ENCODE data around the gene DGAT2.
"Not testable (repeated sequence)": the region's sequence is repeated elsewhere in the genome, so short reads cannot be mapped to it uniquely, and the experiment has no call there.

DGAT2 gene, protein sequence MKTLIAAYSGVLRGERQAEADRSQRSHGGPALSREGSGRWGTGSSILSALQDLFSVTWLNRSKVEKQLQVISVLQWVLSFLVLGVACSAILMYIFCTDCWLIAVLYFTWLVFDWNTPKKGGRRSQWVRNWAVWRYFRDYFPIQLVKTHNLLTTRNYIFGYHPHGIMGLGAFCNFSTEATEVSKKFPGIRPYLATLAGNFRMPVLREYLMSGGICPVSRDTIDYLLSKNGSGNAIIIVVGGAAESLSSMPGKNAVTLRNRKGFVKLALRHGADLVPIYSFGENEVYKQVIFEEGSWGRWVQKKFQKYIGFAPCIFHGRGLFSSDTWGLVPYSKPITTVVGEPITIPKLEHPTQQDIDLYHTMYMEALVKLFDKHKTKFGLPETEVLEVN

DNA sequence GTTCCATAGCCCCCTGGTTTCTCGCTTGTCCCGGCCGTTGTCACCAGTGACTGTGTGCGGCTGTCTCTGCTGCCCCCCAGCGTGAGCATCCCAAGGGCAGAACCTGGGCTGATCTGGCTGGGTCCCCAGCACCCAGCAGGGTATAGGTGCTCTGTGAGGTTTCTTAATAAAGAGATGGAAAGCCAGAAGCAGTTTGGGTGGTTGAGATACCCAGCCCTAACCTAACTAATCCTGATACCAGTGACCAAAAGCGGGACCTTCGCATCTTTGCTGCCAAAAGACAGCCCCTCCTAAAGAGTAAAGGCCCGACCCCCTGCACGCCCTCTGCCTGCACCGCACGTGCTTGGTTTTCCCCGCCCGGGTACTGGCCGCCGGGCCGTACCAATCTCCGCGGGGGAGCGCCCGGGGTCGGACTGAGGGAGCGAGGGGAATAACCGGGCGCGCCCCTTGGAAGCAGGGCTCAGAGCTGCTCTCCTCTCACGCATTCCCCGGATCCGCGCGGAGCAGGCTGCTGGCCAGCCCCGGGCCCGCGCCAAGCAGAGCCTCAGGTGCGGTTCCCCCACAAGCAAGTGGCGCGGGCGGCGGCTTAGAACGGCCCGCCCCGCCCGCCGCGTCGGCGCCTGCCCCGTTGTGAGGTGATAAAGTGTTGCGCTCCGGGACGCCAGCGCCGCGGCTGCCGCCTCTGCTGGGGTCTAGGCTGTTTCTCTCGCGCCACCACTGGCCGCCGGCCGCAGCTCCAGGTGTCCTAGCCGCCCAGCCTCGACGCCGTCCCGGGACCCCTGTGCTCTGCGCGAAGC, at the start of gene DGAT2:
Gene DGAT2 (plus strand): TSS at position 667 of the 797 bp plus-strand sequence. CDS start 214 bp downstream, outside the sequence.
- DNase-seq (ENCODE audit: low read depth, low spot score) = peak; percentile 35

DNA sequence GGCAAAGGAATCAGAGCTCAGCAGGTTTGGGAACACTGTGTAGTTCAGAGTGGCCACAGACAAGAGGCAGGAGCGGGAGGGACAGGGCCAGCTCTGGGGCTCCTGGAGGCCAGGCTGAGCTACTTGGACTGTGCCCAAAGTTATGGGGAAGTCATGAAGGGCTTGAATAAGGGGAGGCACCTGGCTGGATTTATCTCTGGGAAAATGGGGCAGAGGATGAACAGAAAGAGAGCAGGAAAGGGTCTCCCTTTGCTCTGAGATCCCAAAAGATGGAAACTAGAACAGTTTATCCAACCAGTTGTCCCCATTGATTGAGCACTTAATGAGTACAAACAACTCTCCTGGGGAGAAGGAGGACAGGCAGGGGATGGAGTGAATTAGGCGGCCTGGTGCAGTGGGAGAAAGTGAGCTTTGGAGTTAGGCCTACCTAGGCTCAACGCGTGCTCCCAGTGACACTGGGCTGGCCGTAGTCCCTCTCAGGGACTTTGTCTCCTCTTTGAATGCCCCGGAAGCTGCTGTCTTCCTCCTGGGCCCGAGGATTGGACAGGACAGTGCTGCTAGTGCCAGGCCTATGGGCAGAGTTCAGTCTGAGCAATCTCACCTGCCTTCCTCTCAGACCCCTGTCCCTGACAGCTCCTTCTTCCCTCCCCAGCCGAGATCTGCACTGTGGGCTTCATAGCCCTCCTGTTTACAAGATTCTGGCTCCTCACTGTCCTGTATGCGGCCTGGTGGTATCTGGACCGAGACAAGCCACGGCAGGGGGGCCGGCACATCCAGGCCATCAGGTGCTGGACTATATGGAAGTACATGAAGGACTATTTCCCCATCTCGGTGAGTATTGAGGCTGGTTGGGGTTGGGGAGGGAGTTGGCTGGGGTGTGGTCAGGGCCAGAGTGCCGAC, 49.0 kb upstream of the DGAT2 start:
- DNase-seq (ENCODE audit: low read depth, low spot score) = no peak

DNA sequence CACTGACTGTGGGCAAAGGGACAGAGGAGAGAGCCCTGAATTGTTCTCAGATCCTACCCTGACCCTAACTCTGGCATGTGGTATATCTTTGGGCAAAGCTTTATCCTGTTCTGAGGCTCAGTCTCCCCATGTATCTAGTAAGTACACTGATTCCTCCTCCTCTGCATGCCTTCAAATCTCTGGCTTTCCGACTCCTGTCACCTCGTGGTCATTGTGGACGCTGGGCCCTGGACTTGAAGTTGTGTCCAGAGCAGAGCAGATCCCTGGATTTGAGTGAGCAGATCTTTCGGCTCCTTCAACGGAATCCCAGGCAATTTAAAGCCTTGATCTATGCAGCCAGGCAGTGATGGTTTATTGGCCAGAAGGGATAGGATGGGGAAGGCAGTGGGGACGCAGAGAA, 47.9 kb upstream of the DGAT2 start:
- DNase-seq (ENCODE audit: low read depth, low spot score) = no peak

DNA sequence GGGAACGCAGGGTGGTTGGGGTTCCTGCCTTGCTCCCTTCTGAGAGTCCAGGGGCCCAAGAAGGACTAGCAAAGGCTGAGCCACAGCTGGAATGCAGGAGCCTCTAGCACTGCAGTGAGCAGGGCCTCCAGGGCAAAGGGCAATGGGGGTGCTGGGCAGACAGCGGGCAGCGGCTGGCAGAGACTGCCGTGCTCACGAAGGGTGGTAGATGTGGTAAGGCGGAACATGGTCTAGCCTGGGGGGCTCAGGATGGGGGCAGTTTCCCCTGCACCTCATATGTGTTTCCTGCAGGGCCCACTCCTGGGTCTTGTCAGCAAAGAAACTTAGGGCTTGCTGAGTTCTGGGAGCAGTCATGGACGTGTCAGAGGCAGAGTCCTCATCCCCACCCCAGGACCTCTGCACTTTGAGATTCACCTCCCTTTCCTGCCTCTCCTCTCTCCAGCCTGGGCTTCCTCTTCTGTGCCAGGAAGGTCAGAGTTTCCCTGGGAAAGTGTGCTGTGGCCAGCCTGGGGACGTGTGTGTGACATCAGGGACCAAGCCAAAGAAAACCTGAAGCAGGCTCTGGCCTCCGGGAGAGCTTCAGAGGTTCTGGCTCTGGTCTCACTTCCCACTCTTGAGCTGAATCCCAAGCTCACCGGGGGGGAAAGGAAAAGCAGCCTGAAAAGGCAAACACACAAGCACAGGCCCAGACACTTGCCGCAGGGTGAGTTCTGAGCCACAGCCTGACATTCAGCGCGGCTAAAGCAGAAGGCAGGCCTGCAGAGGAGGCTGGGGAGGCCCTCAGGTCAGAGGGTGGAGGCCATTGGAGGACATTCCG, 46.5 kb upstream of the DGAT2 start:
- no peak for DNase-seq (ENCODE audit: low read depth, low spot score)

DNA sequence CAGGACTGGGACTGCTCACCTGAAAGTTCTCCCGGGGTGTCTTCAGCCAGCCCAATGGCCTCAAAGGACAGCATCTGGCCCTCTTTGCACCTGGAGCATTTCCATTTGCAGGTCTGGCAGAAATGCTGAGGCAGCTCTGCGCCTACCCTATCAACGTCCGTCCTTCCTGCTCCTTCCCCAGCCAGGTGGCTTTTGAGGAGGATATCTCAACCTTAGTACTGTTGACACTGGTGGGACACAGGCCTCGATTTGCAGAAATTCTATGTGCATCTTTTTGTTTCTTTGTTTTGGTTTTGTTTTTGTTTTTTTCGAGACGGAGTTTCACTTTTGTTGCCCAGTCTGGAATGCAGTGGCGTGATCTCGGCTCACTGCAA, 45.9 kb upstream of the DGAT2 start:
- no peak for DNase-seq (ENCODE audit: low read depth, low spot score)

DNA sequence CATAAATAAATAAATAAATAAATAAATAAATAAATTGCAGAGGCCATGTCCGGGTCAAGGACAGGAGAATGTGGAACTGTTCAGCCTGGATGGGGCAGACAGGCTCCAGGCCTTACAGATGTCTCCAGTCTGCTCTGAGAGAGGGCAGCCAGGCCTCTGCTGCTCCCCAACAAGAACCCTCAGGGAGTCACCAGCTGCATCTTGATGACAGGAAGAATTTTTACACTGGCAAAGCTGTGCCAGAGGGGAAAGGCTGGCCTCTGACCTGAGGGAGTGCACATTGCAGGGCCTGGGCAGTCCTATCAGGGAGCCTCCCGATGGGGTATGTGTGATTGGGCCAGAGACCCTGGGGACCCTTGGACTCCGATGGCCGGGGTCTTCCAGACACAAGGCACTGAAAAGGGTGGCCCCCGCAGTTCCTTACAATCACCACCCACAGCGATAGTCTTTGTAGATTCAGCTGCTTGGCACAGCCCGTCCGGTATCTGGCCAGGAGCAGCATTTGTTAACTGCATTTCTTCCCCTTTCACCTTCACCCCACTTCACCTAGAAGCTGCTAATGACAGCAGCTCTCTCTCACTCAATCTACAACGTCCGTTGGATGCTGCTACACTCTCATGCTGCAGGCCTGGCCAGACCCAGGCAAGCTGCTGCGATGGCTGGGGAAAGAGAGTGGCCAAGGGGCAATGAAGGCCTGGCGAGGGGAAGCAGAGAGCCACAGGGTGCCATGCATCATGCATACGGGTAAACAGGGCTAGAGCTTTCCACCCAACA, 42.8 kb upstream of the DGAT2 start:
- no peak for DNase-seq (ENCODE audit: low read depth, low spot score)

DNA sequence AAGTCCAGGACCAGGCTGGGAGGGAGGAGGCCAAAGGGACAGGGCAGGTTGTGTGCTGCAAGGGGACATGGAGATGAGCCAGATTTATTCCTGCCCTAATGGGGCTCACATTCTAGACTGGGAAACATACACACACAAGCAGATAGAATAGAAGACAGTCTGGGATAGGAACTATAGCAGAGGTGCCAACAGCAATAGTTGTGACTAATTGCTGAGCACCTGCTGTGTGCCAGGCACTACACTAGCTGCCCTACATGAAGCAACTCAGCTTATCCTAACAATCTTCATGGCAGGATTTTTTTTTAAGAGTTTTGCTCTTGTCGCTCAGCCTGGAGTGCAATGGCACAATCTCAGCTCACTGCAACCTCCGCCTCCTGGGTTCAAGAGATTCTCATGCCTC, 39.6 kb upstream of the DGAT2 start:
- no peak for DNase-seq (ENCODE audit: low read depth, low spot score)

DNA sequence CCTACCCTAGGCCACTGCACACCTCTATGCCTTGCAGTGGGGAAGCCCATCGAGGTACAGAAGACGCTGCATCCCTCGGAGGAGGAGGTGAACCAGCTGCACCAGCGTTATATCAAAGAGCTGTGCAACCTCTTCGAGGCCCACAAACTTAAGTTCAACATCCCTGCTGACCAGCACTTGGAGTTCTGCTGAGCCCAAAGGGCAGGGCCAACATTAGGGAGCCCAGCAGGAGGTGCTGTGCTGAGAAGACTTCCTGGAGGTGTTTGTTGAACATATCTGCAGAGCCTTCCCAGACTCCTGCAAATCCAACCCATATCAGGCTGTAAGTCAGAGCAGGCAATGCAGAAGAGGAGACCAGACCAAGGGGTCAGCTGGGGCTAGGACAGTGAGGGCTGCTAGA, 37.5 kb upstream of the DGAT2 start:
- DNase-seq (ENCODE audit: low read depth, low spot score) = no peak

DNA sequence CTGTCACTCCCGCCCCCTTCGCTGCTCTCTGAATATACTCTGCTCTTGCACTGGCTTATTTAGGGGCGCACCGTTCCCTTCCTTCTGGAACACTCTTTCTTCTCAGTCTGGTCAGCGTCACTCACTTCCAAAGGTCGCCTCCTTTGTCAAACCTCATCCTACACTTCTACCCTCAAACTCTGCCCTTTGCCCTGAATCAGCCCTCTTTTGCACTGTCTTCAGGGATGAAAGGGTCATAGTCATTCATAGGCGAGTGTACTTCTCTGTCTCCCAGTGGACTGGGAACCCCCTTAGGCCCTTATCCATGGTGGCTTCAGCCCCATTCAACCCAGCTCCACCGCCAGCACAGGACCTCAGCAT, 35.5 kb upstream of the DGAT2 start:
- DNase-seq (ENCODE audit: low read depth, low spot score) = no peak

DNA sequence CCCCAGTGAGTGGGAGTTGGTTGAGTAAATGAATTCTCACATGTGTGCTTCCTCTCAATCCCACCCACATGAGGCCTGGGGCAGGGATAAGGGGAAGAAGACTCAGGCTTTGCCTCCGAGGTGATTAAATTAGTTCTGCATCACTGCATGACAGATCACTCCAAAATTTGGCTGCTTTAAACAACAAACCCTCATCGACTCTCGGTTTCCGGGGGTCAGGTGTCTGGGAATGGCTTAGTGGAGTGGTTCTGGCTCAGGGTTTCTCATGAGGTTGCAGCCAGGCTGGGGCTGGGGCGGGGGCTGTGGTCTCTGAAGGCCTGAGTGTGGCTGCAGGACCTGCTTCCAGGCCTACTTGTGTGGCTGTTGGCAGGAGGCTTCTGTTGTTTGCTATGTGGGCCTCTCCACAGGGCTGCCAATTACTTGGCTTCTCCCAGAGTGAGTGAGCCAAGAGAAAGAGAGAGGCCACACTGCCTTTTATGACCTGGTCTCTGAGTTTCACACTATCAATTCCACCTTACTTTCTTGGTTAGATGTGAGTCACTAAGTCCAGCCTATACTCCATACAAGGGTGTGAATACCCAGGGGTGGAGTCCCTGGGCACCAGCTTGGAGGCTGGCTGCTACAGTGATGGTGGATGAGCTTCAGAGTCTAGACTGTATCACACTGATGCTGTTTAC, 35.0 kb upstream of the DGAT2 start:
- DNase-seq (ENCODE audit: low read depth, low spot score) = no peak

DNA sequence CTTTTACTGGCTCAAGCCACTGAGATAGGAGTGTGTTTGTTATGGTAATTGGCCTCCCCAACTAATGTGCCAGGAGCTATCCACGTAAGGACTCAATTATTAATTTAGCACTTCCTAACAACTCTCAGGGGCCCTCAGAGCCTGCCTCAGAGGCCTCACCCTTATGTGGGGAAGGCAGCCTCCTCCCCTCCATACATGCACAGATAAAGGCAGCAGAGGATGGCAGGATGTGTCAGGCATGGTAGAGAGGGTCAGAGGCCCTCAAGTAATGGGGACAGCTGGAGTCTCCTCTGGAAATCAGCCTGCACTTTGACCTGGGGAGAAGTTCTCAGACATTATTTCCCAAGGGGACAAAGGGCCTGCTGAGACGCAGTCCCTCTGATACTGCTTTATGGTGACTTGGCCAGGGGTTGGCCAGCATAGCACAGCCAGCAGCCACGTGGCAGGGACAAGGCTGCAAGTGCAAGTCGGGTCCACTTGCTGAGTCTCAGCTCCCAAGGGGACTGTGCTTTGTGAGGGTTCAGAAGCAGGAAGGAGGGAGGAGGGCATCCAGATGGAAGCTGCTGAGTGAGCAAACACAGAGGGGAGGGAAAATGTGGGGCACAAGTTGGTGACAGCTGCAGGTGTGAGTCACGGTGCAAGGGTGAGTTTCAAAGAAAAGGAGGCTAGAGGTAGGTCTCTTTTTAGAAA, 33.9 kb upstream of the DGAT2 start:
- no peak for DNase-seq (ENCODE audit: low read depth, low spot score)

DNA sequence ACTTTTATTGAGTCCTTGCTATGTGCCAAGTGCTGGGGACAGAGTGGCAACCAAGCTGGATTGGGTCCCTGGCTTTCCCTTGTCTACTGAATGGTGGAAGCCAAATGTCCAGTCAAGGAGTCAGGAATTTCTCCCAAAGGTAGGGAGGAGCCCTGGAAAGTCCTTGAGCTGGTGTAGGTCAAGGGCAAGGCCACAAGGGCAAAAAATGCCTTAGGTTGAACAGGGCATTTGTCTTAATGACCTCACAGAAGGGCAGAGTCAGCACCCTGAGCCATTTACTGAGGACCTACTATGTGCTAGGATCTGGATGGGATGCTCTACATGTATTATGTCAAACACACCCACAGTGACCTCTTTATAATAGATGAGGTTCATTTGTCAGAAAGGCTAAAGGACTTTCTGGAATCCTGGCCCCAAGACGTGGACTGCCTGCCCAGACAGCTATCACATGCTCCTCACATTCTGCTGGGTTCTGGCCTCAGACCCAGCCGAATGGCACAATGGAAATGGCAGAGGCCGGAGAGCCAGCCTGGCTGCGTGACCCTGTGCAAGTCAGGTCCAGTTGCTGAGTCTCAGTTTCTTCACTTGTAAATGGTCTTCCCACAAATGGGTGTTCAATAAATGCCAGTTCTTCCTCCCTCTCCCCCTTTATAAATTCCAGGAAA, 33.3 kb upstream of the DGAT2 start:
- DNase-seq (ENCODE audit: low read depth, low spot score) = no peak

DNA sequence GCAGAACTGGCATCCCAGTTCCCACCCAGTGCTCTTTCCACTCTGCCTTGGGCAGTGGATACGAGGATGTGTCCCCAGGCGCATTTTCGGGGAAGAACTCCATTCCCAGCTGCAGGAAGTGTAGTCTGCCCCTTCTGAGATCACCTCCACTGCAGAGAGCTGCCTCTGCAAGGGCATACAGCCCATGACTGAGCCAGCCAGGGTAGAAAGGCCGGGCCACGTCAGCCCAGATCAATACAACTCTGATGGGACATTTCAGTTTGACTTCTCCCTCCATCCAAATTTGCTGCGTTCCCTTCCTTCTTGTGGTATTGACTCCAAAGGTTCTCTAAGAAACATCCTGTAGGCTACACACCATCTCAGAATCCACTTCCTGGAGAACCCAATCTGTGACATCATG, 31.3 kb upstream of the DGAT2 start:
- DNase-seq (ENCODE audit: low read depth, low spot score) = no peak

DNA sequence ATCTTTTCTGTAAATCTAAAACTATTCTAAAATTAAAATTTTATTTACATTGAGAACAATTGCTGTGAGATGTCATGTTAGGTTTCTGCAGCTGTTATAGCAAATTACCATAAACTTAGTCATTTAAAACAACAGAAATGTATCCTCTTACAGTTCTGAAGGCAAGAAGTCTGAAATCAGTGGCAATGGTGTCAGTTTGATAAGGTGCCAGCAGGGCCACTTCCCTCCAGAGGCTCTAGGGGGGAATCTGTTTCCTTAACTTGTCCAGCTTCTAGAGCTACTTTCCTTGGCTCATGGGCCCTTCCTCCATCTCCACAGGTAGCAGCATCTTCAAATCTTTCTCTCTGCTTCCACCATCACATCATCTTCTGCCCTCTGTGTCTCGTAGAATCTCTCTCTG, 27.9 kb upstream of the DGAT2 start:
- no peak for DNase-seq (ENCODE audit: low read depth, low spot score)

DNA sequence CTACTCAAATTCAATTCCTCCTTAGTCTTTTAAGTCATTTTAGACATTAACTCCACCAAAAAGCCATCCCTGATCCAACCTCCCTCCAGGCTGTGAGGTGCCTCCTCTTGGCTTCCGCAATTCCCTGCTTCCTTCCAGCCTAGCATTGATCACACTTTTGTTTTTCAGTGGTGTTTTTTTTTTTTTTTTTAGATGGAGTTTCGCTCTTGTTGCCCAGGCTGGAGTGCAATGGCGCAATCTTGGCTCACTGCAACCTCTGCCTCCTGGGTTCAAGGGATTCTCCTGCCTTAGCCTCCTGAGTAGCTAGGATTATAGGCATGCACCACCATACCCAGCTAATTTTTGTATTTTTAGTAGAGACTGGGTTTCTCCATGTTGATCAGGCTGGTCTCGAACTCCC, 25.4 kb upstream of the DGAT2 start:
- DNase-seq (ENCODE audit: low read depth, low spot score) = not testable (repeated sequence)

DNA sequence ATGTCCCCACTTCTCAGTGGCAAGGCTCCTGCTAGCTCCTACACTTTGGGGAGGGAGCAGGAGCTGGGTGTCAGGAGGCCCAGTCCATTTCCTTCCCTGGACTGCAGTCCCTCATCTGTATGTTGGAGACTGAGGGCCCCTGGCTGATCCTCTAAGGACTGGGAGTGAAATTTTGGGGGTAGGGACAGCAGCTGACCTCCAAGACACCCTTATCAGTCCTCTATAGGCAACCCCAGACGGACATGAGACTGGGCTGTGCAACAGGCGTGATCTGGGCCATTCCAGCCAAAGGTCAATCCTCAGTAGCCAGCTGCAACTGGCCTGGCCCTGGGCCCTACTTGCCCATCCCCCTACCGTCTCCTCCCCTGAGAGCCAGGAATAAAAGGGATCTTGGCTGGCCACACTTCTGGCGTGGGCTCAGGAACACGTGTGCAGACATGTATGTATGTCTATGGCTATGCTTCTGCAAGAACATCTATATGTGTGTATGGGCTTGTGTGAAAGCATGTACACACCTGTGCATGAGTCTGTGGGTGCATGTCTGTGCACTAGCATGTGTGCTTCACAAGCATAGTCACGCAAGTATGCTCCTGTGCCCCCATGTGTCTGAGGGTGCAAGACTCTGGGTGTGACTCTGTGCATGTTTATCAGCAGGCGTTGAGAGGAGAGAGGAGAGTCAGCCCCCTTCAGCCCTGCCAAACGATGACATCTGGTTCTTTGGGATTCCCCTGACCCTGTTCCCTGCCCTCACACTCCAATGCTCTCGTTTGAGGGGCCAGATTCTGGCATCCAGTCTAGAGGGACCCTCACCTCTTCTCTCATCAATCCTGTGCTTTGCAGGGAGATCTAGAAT, 24.6 kb upstream of the DGAT2 start:
- no peak for DNase-seq (ENCODE audit: low read depth, low spot score)

DNA sequence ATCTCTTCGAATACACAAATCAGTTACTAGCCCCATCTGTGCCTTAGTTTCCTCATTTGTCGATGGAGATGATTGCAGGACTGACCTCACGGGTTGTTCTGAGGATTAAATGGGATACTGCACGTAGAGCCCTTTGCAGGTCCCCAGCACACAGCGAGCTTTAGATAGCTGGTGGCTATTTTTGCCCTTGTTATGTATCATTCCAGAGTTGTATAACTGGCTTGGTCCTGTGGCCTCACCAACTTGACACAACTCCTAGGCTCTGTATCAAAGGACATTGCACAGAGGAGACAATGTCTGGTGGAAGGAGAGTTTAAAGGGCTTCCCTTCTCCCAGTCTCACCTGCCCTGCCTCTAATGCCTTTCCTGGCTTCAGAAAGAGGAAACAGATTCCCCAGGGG, 22.8 kb upstream of the DGAT2 start:
- no peak for DNase-seq (ENCODE audit: low read depth, low spot score)

DNA sequence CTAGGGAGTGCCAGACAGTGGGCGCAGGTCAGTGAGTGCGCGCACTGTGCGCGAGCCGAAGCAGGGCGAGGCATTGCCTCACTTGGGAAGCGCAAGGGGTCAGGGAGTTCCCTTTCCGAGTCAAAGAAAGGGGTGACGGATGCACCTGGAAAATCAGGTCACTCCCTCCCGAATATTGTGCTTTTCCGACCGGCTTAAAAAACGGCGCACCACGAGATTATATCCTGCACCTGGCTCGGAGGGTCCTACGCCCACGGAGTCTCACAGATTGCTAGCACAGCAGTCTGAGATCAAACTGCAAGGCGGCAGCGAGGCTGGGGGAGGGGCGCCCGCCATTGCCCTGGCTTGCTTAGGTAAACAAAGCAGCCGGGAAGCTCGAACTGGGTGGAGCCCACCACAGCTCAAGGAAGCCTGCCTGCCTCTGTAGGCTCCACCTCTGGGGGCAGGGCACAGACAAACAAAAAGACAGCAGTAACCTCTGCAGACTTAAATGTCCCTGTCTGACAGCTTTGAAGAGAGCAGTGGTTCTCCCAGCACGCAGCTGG, 19.8 kb upstream of the DGAT2 start:
- DNase-seq (ENCODE audit: low read depth, low spot score) = not testable (repeated sequence)
